Forelimb muscle (tissue), 1 donor: ENCODE data around the gene CHI3L2. TPM values are rescaled to one million over a fixed set of nuclear protein-coding genes. Genes with fewer than 3 reads are reported as not detected.

Source experiments
- DNase-seq: peaks from one replicate; pipeline ENCODE4 v3.0.0-alpha.2; 2013; ENCODE audit warnings: low read depth
- polyA plus RNA-seq: library from polyadenylated mRNA; unstranded; fragments of 120-200 nt; gene quantifications from one replicate; pipeline ENCODE4 v1.2.1, GENCODE V29; 2013; ENCODE audit not compliant: insufficient read length

The CHI3L2 gene
- polyA plus RNA-seq, 1 donor = 0.30 TPM

- no peak for DNase-seq
Measured at GRCh38 chr1:111251570-111251969, 24.1 kb downstream of the CHI3L2 start.

GRCh38 chr1:111252786-111253185, 25.3 kb downstream of the CHI3L2 start:
- DNase-seq = no peak

- DNase-seq = no peak
Measured at GRCh38 chr1:111253876-111254275, 26.4 kb downstream of the CHI3L2 start.

GRCh38 chr1:111256988-111257658, 29.6 kb downstream of the CHI3L2 start:
- DNase-seq = no peak

GRCh38 chr1:111267801-111268508, 40.4 kb downstream of the CHI3L2 start:
- DNase-seq = no peak

- no peak for DNase-seq
Measured at GRCh38 chr1:111269825-111270406, 42.4 kb downstream of the CHI3L2 start.

- no peak for DNase-seq
Measured at GRCh38 chr1:111270771-111271463, 43.4 kb downstream of the CHI3L2 start.

GRCh38 chr1:111271464-111271801, 43.9 kb downstream of the CHI3L2 start:
- no peak for DNase-seq

GRCh38 chr1:111272081-111272480, 44.6 kb downstream of the CHI3L2 start:
- no peak for DNase-seq

GRCh38 chr1:111274653-111275052, 47.1 kb downstream of the CHI3L2 start:
- DNase-seq = no peak

- DNase-seq = no peak
Measured at GRCh38 chr1:111275079-111275478, 47.6 kb downstream of the CHI3L2 start.

GRCh38 chr1:111275780-111276433, 48.4 kb downstream of the CHI3L2 start:
- DNase-seq = no peak

GRCh38 chr1:111279144-111279543, 51.6 kb downstream of the CHI3L2 start:
- DNase-seq = no peak

- DNase-seq = no peak
Measured at GRCh38 chr1:111280267-111280666, 52.8 kb downstream of the CHI3L2 start.

- no peak for DNase-seq
Measured at GRCh38 chr1:111281411-111281810, 53.9 kb downstream of the CHI3L2 start.

- no peak for DNase-seq
Measured at GRCh38 chr1:111283838-111284237, 56.3 kb downstream of the CHI3L2 start.

- DNase-seq = no peak
Measured at GRCh38 chr1:111285879-111286278, 58.4 kb downstream of the CHI3L2 start.

- no peak for DNase-seq
Measured at GRCh38 chr1:111286912-111287311, 59.4 kb downstream of the CHI3L2 start.

GRCh38 chr1:111289371-111289770, 61.9 kb downstream of the CHI3L2 start:
- DNase-seq = no peak

GRCh38 chr1:111290104-111290503, 62.6 kb downstream of the CHI3L2 start:
- DNase-seq = no peak

GRCh38 chr1:111290630-111291029, 63.1 kb downstream of the CHI3L2 start, which contains the start of gene CHIA:
TSS of gene CHIA (plus strand) at chr1:111290851. CDS start at chr1:111310468, 19,617 bp downstream.
- DNase-seq = no peak
